ENCODE measurements around the gene SCLY. TPM values are rescaled to one million over a fixed set of nuclear protein-coding genes. Genes with fewer than 3 reads are reported as not detected.

Gene SCLY
- polyA plus RNA-seq (2013, experiment 1 of 2) = 13.5 TPM
- 14.6 TPM for polyA plus RNA-seq (2013, experiment 2 of 2)

GRCh38 chr2:238060542-238061314 lies at the start of gene SCLY:
Gene SCLY, plus strand, starts transcription at chr2:238061001. Its CDS starts 54 bp downstream, at chr2:238061055.
- Histone ChIP-seq H3K27ac (ENCODE audit: low read depth, low read length, severe bottlenecking) (peak within 1 kb of the TSS; percentile 51), H3K9me3 (ENCODE audit: control insufficient read depth, low read length) (no peaks in the 10 kb centered on the region), H3K36me3 (ENCODE audit: control insufficient read depth, insufficient read depth, low read length) (peaks cover 14% of the 10 kb centered on the region), H3K4me1 (ENCODE audit: control insufficient read depth, insufficient read depth, low read length, poor library complexity, severe bottlenecking) (no peaks in the 10 kb centered on the region), H3K4me3 (ENCODE audit: extremely low read depth, insufficient read depth, low read length, poor library complexity, severe bottlenecking) (peak within 1 kb of the TSS; percentile 70)
- WGBS, 2 experiments (ENCODE audit: insufficient coverage in 2 of 2) = 0% methylated on average over 67 to 86 of the region's 98 CpGs

GRCh38 chr2:238013806-238014205 lies 47.0 kb upstream of the SCLY start:
- WGBS, 2 experiments (ENCODE audit: insufficient coverage in 2 of 2) = 95 to 98% methylated on average over 4 to 6 of the region's 7 CpGs

GRCh38 chr2:238015705-238016104 lies 45.1 kb upstream of the SCLY start:
- H3K27ac ChIP-seq (ENCODE audit: low read depth, low read length, severe bottlenecking) = no peak overlapping the region
- WGBS, 2 experiments (ENCODE audit: insufficient coverage in 2 of 2) = 72 to 75% methylated on average over 4 of the region's 4 CpGs
- H3K4me3 ChIP-seq (ENCODE audit: extremely low read depth, insufficient read depth, low read length, poor library complexity, severe bottlenecking) = no peak overlapping the region
- H3K36me3 ChIP-seq (ENCODE audit: control insufficient read depth, insufficient read depth, low read length) = peaks cover 56% of the 10 kb centered on the region
- H3K9me3 ChIP-seq (ENCODE audit: control insufficient read depth, low read length) = no peaks in the 10 kb centered on the region
- H3K4me1 ChIP-seq (ENCODE audit: control insufficient read depth, insufficient read depth, low read length, poor library complexity, severe bottlenecking) = no peaks in the 10 kb centered on the region

More at GRCh38 chr2:238013806-238014205, 47.0 kb upstream of the SCLY start:
- Histone ChIP-seq H3K9me3 (ENCODE audit: control insufficient read depth, low read length) (no peaks in the 10 kb centered on the region), H3K27ac (ENCODE audit: low read depth, low read length, severe bottlenecking) (no peak overlapping the region), H3K36me3 (ENCODE audit: control insufficient read depth, insufficient read depth, low read length) (peaks cover 57% of the 10 kb centered on the region), H3K4me1 (ENCODE audit: control insufficient read depth, insufficient read depth, low read length, poor library complexity, severe bottlenecking) (no peaks in the 10 kb centered on the region), H3K4me3 (ENCODE audit: extremely low read depth, insufficient read depth, low read length, poor library complexity, severe bottlenecking) (no peak overlapping the region)

- H3K4me1 ChIP-seq (ENCODE audit: control insufficient read depth, insufficient read depth, low read length, poor library complexity, severe bottlenecking) = no peaks in the 10 kb centered on the region
- H3K36me3 ChIP-seq (ENCODE audit: control insufficient read depth, insufficient read depth, low read length) = peaks cover 59% of the 10 kb centered on the region
- 98 to 100% methylated on average over 4 to 6 of the region's 8 CpGs for WGBS, 2 experiments (ENCODE audit: insufficient coverage in 2 of 2)
- no peak overlapping the region for H3K4me3 ChIP-seq (ENCODE audit: extremely low read depth, insufficient read depth, low read length, poor library complexity, severe bottlenecking)
- no peak overlapping the region for H3K27ac ChIP-seq (ENCODE audit: low read depth, low read length, severe bottlenecking)
- no peaks in the 10 kb centered on the region for H3K9me3 ChIP-seq (ENCODE audit: control insufficient read depth, low read length)
These were observed 44.3 kb upstream of the SCLY start for GRCh38 chr2:238016526-238016925.

GRCh38 chr2:238019962-238020361 lies 40.8 kb upstream of the SCLY start:
- no CpG with 5 or more reads among the region's 2 CpGs for WGBS, 2 experiments (ENCODE audit: insufficient coverage in 2 of 2)
- H3K9me3 ChIP-seq (ENCODE audit: control insufficient read depth, low read length) = no peaks in the 10 kb centered on the region
- no peak overlapping the region for H3K27ac ChIP-seq (ENCODE audit: low read depth, low read length, severe bottlenecking)
- peaks cover 48% of the 10 kb centered on the region for H3K36me3 ChIP-seq (ENCODE audit: control insufficient read depth, insufficient read depth, low read length)
- H3K4me3 ChIP-seq (ENCODE audit: extremely low read depth, insufficient read depth, low read length, poor library complexity, severe bottlenecking) = no peak overlapping the region
- H3K4me1 ChIP-seq (ENCODE audit: control insufficient read depth, insufficient read depth, low read length, poor library complexity, severe bottlenecking) = no peaks in the 10 kb centered on the region

- WGBS, 2 experiments (ENCODE audit: insufficient coverage in 2 of 2) = 84 to 95% methylated on average over 7 to 9 of the region's 9 CpGs
- Histone ChIP-seq H3K4me1 (ENCODE audit: control insufficient read depth, insufficient read depth, low read length, poor library complexity, severe bottlenecking) (no peaks in the 10 kb centered on the region), H3K27ac (ENCODE audit: low read depth, low read length, severe bottlenecking) (no peak overlapping the region), H3K36me3 (ENCODE audit: control insufficient read depth, insufficient read depth, low read length) (peaks cover 54% of the 10 kb centered on the region), H3K9me3 (ENCODE audit: control insufficient read depth, low read length) (no peaks in the 10 kb centered on the region), H3K4me3 (ENCODE audit: extremely low read depth, insufficient read depth, low read length, poor library complexity, severe bottlenecking) (no peak overlapping the region)
These were observed 40.0 kb upstream of the SCLY start for GRCh38 chr2:238020816-238021215.

- Histone ChIP-seq H3K36me3 (ENCODE audit: control insufficient read depth, insufficient read depth, low read length) (peaks cover 55% of the 10 kb centered on the region), H3K27ac (ENCODE audit: low read depth, low read length, severe bottlenecking) (no peak overlapping the region), H3K4me1 (ENCODE audit: control insufficient read depth, insufficient read depth, low read length, poor library complexity, severe bottlenecking) (no peaks in the 10 kb centered on the region), H3K4me3 (ENCODE audit: extremely low read depth, insufficient read depth, low read length, poor library complexity, severe bottlenecking) (no peak overlapping the region), H3K9me3 (ENCODE audit: control insufficient read depth, low read length) (no peaks in the 10 kb centered on the region)
- 94 to 100% methylated on average over 2 of the region's 4 CpGs for WGBS, 2 experiments (ENCODE audit: insufficient coverage in 2 of 2)
These were observed 39.5 kb upstream of the SCLY start for GRCh38 chr2:238021327-238021726.

- Histone ChIP-seq H3K9me3 (ENCODE audit: control insufficient read depth, low read length) (no peaks in the 10 kb centered on the region), H3K36me3 (ENCODE audit: control insufficient read depth, insufficient read depth, low read length) (peaks cover 50% of the 10 kb centered on the region), H3K4me1 (ENCODE audit: control insufficient read depth, insufficient read depth, low read length, poor library complexity, severe bottlenecking) (no peaks in the 10 kb centered on the region), H3K27ac (ENCODE audit: low read depth, low read length, severe bottlenecking) (no peak overlapping the region), H3K4me3 (ENCODE audit: extremely low read depth, insufficient read depth, low read length, poor library complexity, severe bottlenecking) (no peak overlapping the region)
- WGBS, 2 experiments (ENCODE audit: insufficient coverage in 2 of 2) = 77 to 95% methylated on average over 5 of the region's 5 CpGs
These were observed 38.1 kb upstream of the SCLY start for GRCh38 chr2:238022594-238023157.

GRCh38 chr2:238023608-238024007 lies 37.2 kb upstream of the SCLY start:
- Histone ChIP-seq H3K4me3 (ENCODE audit: extremely low read depth, insufficient read depth, low read length, poor library complexity, severe bottlenecking) (no peak overlapping the region), H3K4me1 (ENCODE audit: control insufficient read depth, insufficient read depth, low read length, poor library complexity, severe bottlenecking) (no peaks in the 10 kb centered on the region), H3K9me3 (ENCODE audit: control insufficient read depth, low read length) (no peaks in the 10 kb centered on the region), H3K27ac (ENCODE audit: low read depth, low read length, severe bottlenecking) (no peak overlapping the region), H3K36me3 (ENCODE audit: control insufficient read depth, insufficient read depth, low read length) (peaks cover 50% of the 10 kb centered on the region)
- 100% methylated on average over 1 of the region's 2 CpGs; no CpG with 5 or more reads in 1 of the 2 experiments for WGBS, 2 experiments (ENCODE audit: insufficient coverage in 2 of 2)

GRCh38 chr2:238024986-238025385 lies 35.8 kb upstream of the SCLY start:
- Histone ChIP-seq H3K4me1 (ENCODE audit: control insufficient read depth, insufficient read depth, low read length, poor library complexity, severe bottlenecking) (no peaks in the 10 kb centered on the region), H3K27ac (ENCODE audit: low read depth, low read length, severe bottlenecking) (no peak overlapping the region), H3K36me3 (ENCODE audit: control insufficient read depth, insufficient read depth, low read length) (peaks cover 53% of the 10 kb centered on the region), H3K4me3 (ENCODE audit: extremely low read depth, insufficient read depth, low read length, poor library complexity, severe bottlenecking) (no peak overlapping the region), H3K9me3 (ENCODE audit: control insufficient read depth, low read length) (no peaks in the 10 kb centered on the region)
- WGBS, 2 experiments (ENCODE audit: insufficient coverage in 2 of 2) = 92 to 97% methylated on average over 6 to 7 of the region's 8 CpGs
